SK-N-SH (cell line): ENCODE results near the gene SPRN.

Experiments used
- CHD2 ChIP-seq: fragments of 150-350 bp; IDR thresholded peaks from 2 replicates; pipeline ENCODE4 v1.6.1; 2018; ENCODE audit warnings: low read length; ENCODE audit not compliant: partially characterized antibody
- EP300 ChIP-seq, 2 experiments: IDR thresholded peaks; 2 replicates each; pipeline versions ENCODE4 v1.4.0 to v1.6.1; 2012; ENCODE audit warnings: borderline replicate concordance in 1 of 2, low read depth in 1 of 2, low read length in 1 of 2
- EZH2phosphoT487 ChIP-seq: fragments of 200-600 bp; sonication (generic); IDR thresholded peaks from 2 replicates; pipeline ENCODE4 v1.6.1; 2017; ENCODE audit warnings: low read depth, mixed run types, mild to moderate bottlenecking, antibody characterized with exemption, moderate library complexity, borderline replicate concordance
- NFIC ChIP-seq: IDR thresholded peaks from 2 replicates; pipeline ENCODE4 v1.4.0; 2012; ENCODE audit warnings: borderline replicate concordance
- POLR2AphosphoS5 ChIP-seq: IDR thresholded peaks from 2 replicates; pipeline ENCODE4 v1.6.1; 2012; ENCODE audit warnings: low read depth, low read length
- TF ChIP-seq, protein P1 (sequence below): fragments of 200-600 bp; sonication (generic); IDR thresholded peaks from 2 replicates; pipeline ENCODE4 v1.6.1; 2017; ENCODE audit warnings: antibody characterized with exemption, mild to moderate bottlenecking, moderate library complexity

- TF ChIP-seq, protein P1, sequence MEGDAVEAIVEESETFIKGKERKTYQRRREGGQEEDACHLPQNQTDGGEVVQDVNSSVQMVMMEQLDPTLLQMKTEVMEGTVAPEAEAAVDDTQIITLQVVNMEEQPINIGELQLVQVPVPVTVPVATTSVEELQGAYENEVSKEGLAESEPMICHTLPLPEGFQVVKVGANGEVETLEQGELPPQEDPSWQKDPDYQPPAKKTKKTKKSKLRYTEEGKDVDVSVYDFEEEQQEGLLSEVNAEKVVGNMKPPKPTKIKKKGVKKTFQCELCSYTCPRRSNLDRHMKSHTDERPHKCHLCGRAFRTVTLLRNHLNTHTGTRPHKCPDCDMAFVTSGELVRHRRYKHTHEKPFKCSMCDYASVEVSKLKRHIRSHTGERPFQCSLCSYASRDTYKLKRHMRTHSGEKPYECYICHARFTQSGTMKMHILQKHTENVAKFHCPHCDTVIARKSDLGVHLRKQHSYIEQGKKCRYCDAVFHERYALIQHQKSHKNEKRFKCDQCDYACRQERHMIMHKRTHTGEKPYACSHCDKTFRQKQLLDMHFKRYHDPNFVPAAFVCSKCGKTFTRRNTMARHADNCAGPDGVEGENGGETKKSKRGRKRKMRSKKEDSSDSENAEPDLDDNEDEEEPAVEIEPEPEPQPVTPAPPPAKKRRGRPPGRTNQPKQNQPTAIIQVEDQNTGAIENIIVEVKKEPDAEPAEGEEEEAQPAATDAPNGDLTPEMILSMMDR, result no peak
- TF ChIP-seq EZH2phosphoT487 (no peak), CHD2 (no peak), EP300 (IDR thresholded peaks at IDR 0.05; ENCODE audit: borderline replicate concordance in 1 of 2, low read depth in 1 of 2, low read length in 1 of 2) (no peak), POLR2AphosphoS5 (no peak), NFIC (no peak)
Observed at GRCh38 chr10:133411523-133412380, 12.7 kb downstream of the SPRN start.
